ENCODE results near the gene LURAP1L. TPM values are rescaled to one million over a fixed set of nuclear protein-coding genes. Genes with fewer than 3 reads are reported as not detected.

The LURAP1L gene
- total and polyA plus RNA-seq, 9 of the 15 experiments (the other 6 are each of a cell fraction or from before 2014, with no cell fraction given), result 0.06 to 0.28 (median 0.07) TPM; not detected in 4

- POLR2A ChIA-PET, result no interaction called here
- Histone ChIP-seq H3K27me3 (ENCODE audit: control insufficient read depth in 2 of 2, insufficient read depth in 2 of 2, low read length in 2 of 2) (no peaks in the 10 kb centered on the region), H3K79me2 (ENCODE audit: control insufficient read depth, insufficient read depth, low read length) (no peaks in the 10 kb centered on the region), H3K9me1 (ENCODE audit: control insufficient read depth, insufficient read depth, low read length) (no peaks in the 10 kb centered on the region), H3K4me1 (replicated peaks in 1 of 2; ENCODE audit: control insufficient read depth in 2 of 2, insufficient read depth in 2 of 2, low read length in 2 of 2) (no peaks in the 10 kb centered on the region), H3K9ac (ENCODE audit: insufficient read depth in 1 of 2, low read depth in 2 of 2, low read length in 2 of 2) (no peak overlapping the region), H4K20me1 (replicated peaks; ENCODE audit: control insufficient read depth, insufficient read depth, low read length) (no peaks in the 10 kb centered on the region), H3K9me3 (replicated peaks; ENCODE audit: control insufficient read depth, insufficient read depth, low read depth, low read length) (no peaks in the 10 kb centered on the region), H3K4me2 (ENCODE audit: insufficient read depth, low read length) (no peak overlapping the region), H3K4me3 (no peak overlapping the region), H3K36me3 (ENCODE audit: control insufficient read depth, insufficient read depth, low read length) (no peaks in the 10 kb centered on the region), H3K27ac (ENCODE audit: extremely low read depth, low read depth, low read length) (no peak overlapping the region), H2AFZ (ENCODE audit: low read depth, low read length) (no peak overlapping the region)
- TF ChIP-seq MCM3 (IDR thresholded peaks at IDR 0.05) (no peak), POLR2B (IDR thresholded peaks at IDR 0.05; ENCODE audit: low read depth, partially characterized antibody) (no peak), TCF7L2 (IDR thresholded peaks at IDR 0.05; ENCODE audit: low read depth, low read length) (no peak), ZNF589 (CRISPR knock-in tag; IDR thresholded peaks at IDR 0.05; ENCODE audit: low read depth) (no peak), ZNF398 (CRISPR knock-in tag; IDR thresholded peaks at IDR 0.05) (no peak), ZFPM2 (CRISPR knock-in tag; IDR thresholded peaks at IDR 0.05) (no peak)
- intact Hi-C loops (cut with micrococcal nuclease), result loop anchor here (5.0 kb wide), 1 partner anchor 96 kb away; no protein-coding TSS in a partner anchor
- DNase-seq (ENCODE audit: extremely low read depth in 1 of 4, low spot score in 3 of 4) (no peak), ATAC-seq (no peak), FAIRE-seq (no peak)
- BruUV-seq (replicated peaks), result no TSS peak
- WGBS (ENCODE audit: insufficient coverage, low coverage, missing lambda C conversion rate), result 0% methylated on average over 3 of the region's 3 CpGs
- CTCF ChIA-PET (ENCODE audit: low intra/inter-chr PET ratio), result no interaction called here
- in situ Hi-C loops (cut with MboI), result no loop called here
Observed at GRCh38 chr9:12818431-12819000, 43.7 kb downstream of the LURAP1L start.
